ENCODE measurements around the gene MTA1.

GRCh38 chr14:105482486-105483110 is 63.0 kb downstream of the MTA1 start:
- no peak for TF ChIP-seq CTCF (IDR thresholded peaks at IDR 0.05; ENCODE audit: low read depth, low read length, poor library complexity, severe bottlenecking)
- TF ChIP-seq EZH2phosphoT487 (IDR thresholded peaks at IDR 0.05; ENCODE audit: borderline replicate concordance, low read length): no peak
